K562 (cell line): ENCODE data around the gene ZNF624. TPM values are rescaled to one million over a fixed set of nuclear protein-coding genes. Genes with fewer than 3 reads are reported as not detected.

Experiments
- ATAC-seq: fragments of 200-7000 bp; cut with Tn5 transposase; 3 replicates; pipeline ENCODE4 v1.9.1; 2020; ENCODE audit warnings: moderate library complexity
- BruUV-seq: library from RNA; stranded (reverse); fragments of 400-500 nt; replicated peaks from 2 replicates; lab custom pipeline; 2021; lab: Mats Ljungman, UMichigan
- CTCF ChIA-PET: fragments of 300-600 bp; formaldehyde crosslinking; extraction: SDS; loops from one replicate; lab custom pipeline; 2021; ENCODE audit warnings: low intra/inter-chr PET ratio; lab: Yijun Ruan, JAX
- POLR2A ChIA-PET: fragments of 300-600, 350-650 bp; sonication (Branson Sonifier 250); formaldehyde crosslinking; extraction: SDS; loops from one replicate; lab custom pipeline; 2021; ENCODE audit warnings: antibody characterized with exemption, inconsistent platforms; lab: Yijun Ruan, JAX
- DNase-seq, 4 experiments: peaks; one replicate each; pipeline versions ENCODE4 v3.0.0 to v3.0.0-alpha.2; 2011 to 2018; ENCODE audit warnings: low spot score in 3 of 4, mixed read lengths in 3 of 4; ENCODE audit errors: extremely low read depth in 1 of 4
- FAIRE-seq: peaks from 2 replicates; lab custom pipeline; 2011; peaks lifted over from hg19 to GRCh38; lab: Jason Lieb, UNC
- H2AFZ ChIP-seq: 2 replicates; pipeline ENCODE4 v1.6.0; 2011; ENCODE audit warnings: low read depth, low read length, control low read depth, inconsistent platforms
- H3K27ac ChIP-seq: fragments of 200-600 bp; 3 replicates; pipeline ENCODE4 v1.8.0; 2011; ENCODE audit warnings: low read depth, mild to moderate bottlenecking, control low read depth, inconsistent platforms, low read length, moderate library complexity, mixed read lengths; ENCODE audit errors: extremely low read depth
- H3K27me3 ChIP-seq, 2 experiments: fragments of 300-600 bp in 1 of 2; 2 replicates in 1 of 2; 3 replicates in 1 of 2; pipeline versions ENCODE4 v1.6.0 to v1.8.0; 2011; ENCODE audit warnings: inconsistent platforms in 2 of 2, low read length in 2 of 2, mild to moderate bottlenecking in 1 of 2, mixed read lengths in 1 of 2, moderate library complexity in 1 of 2; ENCODE audit not compliant: control insufficient read depth in 2 of 2, insufficient read depth in 2 of 2
- H3K36me3 ChIP-seq: fragments of 300-600 bp; 3 replicates; pipeline ENCODE4 v1.8.0; 2011; ENCODE audit warnings: mild to moderate bottlenecking, low read length, inconsistent platforms; ENCODE audit not compliant: control insufficient read depth, insufficient read depth
- H3K4me1 ChIP-seq, 2 experiments: fragments of 200-600 bp in 1 of 2; replicated peaks in 1 of 2; 2 replicates in 1 of 2; 3 replicates in 1 of 2; pipeline versions ENCODE4 v1.5.1 to v1.8.0; 2011; ENCODE audit warnings: inconsistent platforms in 2 of 2, low read length in 2 of 2, mild to moderate bottlenecking in 1 of 2, mixed read lengths in 1 of 2, moderate library complexity in 1 of 2; ENCODE audit not compliant: control insufficient read depth in 2 of 2, insufficient read depth in 2 of 2
- H3K4me2 ChIP-seq: 2 replicates; pipeline ENCODE4 v1.6.1; 2011; ENCODE audit warnings: low read length, control low read depth, inconsistent platforms, mixed read lengths; ENCODE audit not compliant: insufficient read depth
- H3K4me3 ChIP-seq: fragments of 200-600 bp; sonication (generic), shearing (Covaris generic); 2 replicates; pipeline ENCODE4 v1.5.1; 2016; ENCODE audit warnings: control low read depth, inconsistent platforms
- H3K79me2 ChIP-seq: fragments of 200-600 bp; 3 replicates; pipeline ENCODE4 v1.8.0; 2011; ENCODE audit warnings: low read length, inconsistent platforms; ENCODE audit not compliant: control insufficient read depth, insufficient read depth
- H3K9ac ChIP-seq, 2 experiments: 2 replicates each; pipeline versions ENCODE4 v1.6.0 to v1.6.1; 2011; ENCODE audit warnings: low read depth in 2 of 2, low read length in 2 of 2, control low read depth in 1 of 2, inconsistent platforms in 1 of 2, mild to moderate bottlenecking in 1 of 2, mixed read lengths in 1 of 2; ENCODE audit not compliant: insufficient read depth in 1 of 2
- H3K9me1 ChIP-seq: one replicate; pipeline ENCODE4 v1.6.0; 2011; ENCODE audit warnings: inconsistent platforms, mild to moderate bottlenecking, low read length, moderate library complexity; ENCODE audit not compliant: control insufficient read depth, insufficient read depth
- H3K9me3 ChIP-seq: replicated peaks from 2 replicates; pipeline ENCODE4 v1.5.1; 2011; ENCODE audit warnings: low read depth, low read length, inconsistent platforms; ENCODE audit not compliant: control insufficient read depth, insufficient read depth
- H4K20me1 ChIP-seq: replicated peaks from 2 replicates; pipeline ENCODE4 v1.6.1; 2011; ENCODE audit warnings: low read length, inconsistent platforms, mixed read lengths; ENCODE audit not compliant: control insufficient read depth, insufficient read depth
- CEBPB ChIP-seq: fragments of 450-650 bp; IDR thresholded peaks from 2 replicates; pipeline ENCODE4 v1.6.1; 2016; ENCODE audit warnings: missing genetic modification characterization, missing compliant biosample characterization
- CEBPG ChIP-seq, 3 experiments: fragments of 200-800 bp in 1 of 3; sonication (Bioruptor generic) in 1 of 3; sonication (generic) in 1 of 3; formaldehyde crosslinking in 1 of 3; IDR thresholded peaks in 2 of 3; conservative IDR thresholded peaks in 1 of 3; 2 replicates each; pipeline versions ENCODE4 v1.6.1 to v1.8.0; 2016 to 2022; ENCODE audit warnings: missing compliant biosample characterization in 2 of 3, missing genetic modification characterization in 2 of 3, mild to moderate bottlenecking in 1 of 3, missing genetic modification reagents in 1 of 3
- SP1 ChIP-seq: sonication (generic); formaldehyde crosslinking; IDR thresholded peaks from 2 replicates; pipeline ENCODE4 v1.8.1; 2022; ENCODE audit warnings: mild to moderate bottlenecking, missing genetic modification reagents
- TRIM24 ChIP-seq, 2 experiments: fragments of 450-650 bp; IDR thresholded peaks; 2 replicates each; pipeline ENCODE4 v1.6.1; 2016
- XRCC3 ChIP-seq: fragments of 450-650 bp; IDR thresholded peaks from 2 replicates; pipeline ENCODE4 v1.6.1; 2017; ENCODE audit warnings: mild to moderate bottlenecking, moderate library complexity
- YBX1 ChIP-seq: fragments of 450-650 bp; IDR thresholded peaks from 2 replicates; pipeline ENCODE4 v1.7.1; 2016; ENCODE audit warnings: mild to moderate bottlenecking
- ZFP36 ChIP-seq: fragments of 150-350 bp; IDR thresholded peaks from 2 replicates; pipeline ENCODE4 v1.6.1; 2018; ENCODE audit warnings: low read length, low read depth; ENCODE audit not compliant: partially characterized antibody
- ZKSCAN8 ChIP-seq: fragments of 200-800 bp; sonication (Bioruptor generic); IDR thresholded peaks from 2 replicates; pipeline ENCODE4 v1.6.1; 2016; ENCODE audit warnings: missing genetic modification characterization, missing compliant biosample characterization
- ZNF408 ChIP-seq: fragments of 250-450 bp; sonication (Bioruptor Pico); IDR thresholded peaks from 2 replicates; pipeline ENCODE4 v1.4.0; 2020; ENCODE audit warnings: low read depth, mild to moderate bottlenecking, moderate library complexity
- WGBS: fragments of 100-300 bp; shearing (Covaris generic); methylation state at CpG from one replicate; pipeline ENCODE4 v1.1.6; 2016; ENCODE audit warnings: low coverage, mixed read lengths; ENCODE audit not compliant: insufficient coverage; ENCODE audit errors: missing lambda C conversion rate; 5-methylcytosine and 5-hydroxymethylcytosine counted together
- in situ Hi-C: fragments of 300-500 bp; cut with MboI; formaldehyde crosslinking; loops from 4 replicates; pipeline ENCODE4 v1.15.0; 2018; ENCODE audit warnings: inconsistent platforms, mixed read lengths
- intact Hi-C: fragments of 100-400 bp; cut with micrococcal nuclease; formaldehyde crosslinking; loops from 2 replicates; pipeline ENCODE4 v1.14.2; 2022
- polyA plus RNA-seq, 8 experiments: library from polyadenylated mRNA; depleted of rRNA in 4 of 8; stranded (reverse) in 5 of 8; unstranded in 3 of 8; fragments of >200 nt; fragmentation: Nextera tagmentation in 2 of 8; fragmentation: Illumina TruSeq in 1 of 8; extraction: Ambion mirVana in 2 of 8; extraction: Trizol in 1 of 8; gene quantifications; 2 replicates each; pipeline versions ENCODE4 v1.2.1 to v1.2.3, GENCODE V29; 2011 to 2014; ENCODE audit warnings: inconsistent platforms in 1 of 8, missing spikeins in 1 of 8
- total RNA-seq, 7 experiments: library from RNA; depleted of rRNA in 6 of 7; stranded (reverse); fragments of >200 nt in 6 of 7; fragmentation: Illumina TruSeq in 2 of 7; extraction: Trizol in 2 of 7; gene quantifications; 2 replicates each; pipeline versions ENCODE4 v1.2.1 to v1.2.3, GENCODE V29; 2011 to 2021; ENCODE audit warnings: low replicate concordance in 1 of 7

The ZNF624 gene
- total and polyA plus RNA-seq, 9 of the 15 experiments (the other 6 are each of a cell fraction or from before 2014, with no cell fraction given), result 0.34 to 2.1 (median 1.1) TPM

GRCh38 chr17:16599537-16599936 lies 54.1 kb downstream of the ZNF624 start (continued):
- TF ChIP-seq YBX1 (no peak), SP1 (CRISPR knock-in tag) (no peak), XRCC3 (no peak), ZFP36 (no peak)
- TF ChIP-seq, all 486 proteins: peak for 0

GRCh38 chr17:16593356-16594102 lies 60.1 kb downstream of the ZNF624 start:
- ATAC-seq (no peak), DNase-seq (no peak), FAIRE-seq (no peak)
- Histone ChIP-seq H3K4me1 (peaks cover 0 to 9% of the 10 kb centered on the region in 2 experiments; a peak in 3 of 5 replicates), H3K4me3 (no peak overlapping the region), H4K20me1 (no peaks in the 10 kb centered on the region), H3K9me1 (no peaks in the 10 kb centered on the region), H3K9ac (no peak overlapping the region), H2AFZ (no peak overlapping the region), H3K27ac (no peak overlapping the region), H3K4me2 (no peak overlapping the region), H3K79me2 (no peaks in the 10 kb centered on the region), H3K27me3 (peaks cover 0 to 13% of the 10 kb centered on the region in 2 experiments; a peak in 2 of 5 replicates), H3K36me3 (no peaks in the 10 kb centered on the region), H3K9me3 (no peaks in the 10 kb centered on the region; the same call in 1 of the 2 replicates)
- WGBS, result 4% methylated on average over 2 of the region's 2 CpGs
- CTCF ChIA-PET, result interaction anchor here (0.6 kb wide), 1 partner anchor 305 kb away, joined by 3 read pairs; no protein-coding TSS in a partner anchor
- TF ChIP-seq ZKSCAN8 (CRISPR knock-in tag) (no peak), CEBPB (tag) (peak; percentile 93), CEBPG (CRISPR knock-in tag; IDR thresholded peaks at IDR 0.05) (no peak), CEBPG (tag; conservative IDR thresholded peaks at IDR 0.05 in 1 of 2, IDR thresholded peaks at IDR 0.05 in 1 of 2) (peak; percentile 69 to 73), TRIM24 (IDR thresholded peaks at IDR 0.05) (peak; percentile 56 to 70), ZNF408 (CRISPR knock-in tag) (no peak)
- in situ Hi-C loops (loop anchor here (25.0 kb wide), 1 partner anchor 1844 kb away; no protein-coding TSS in a partner anchor), intact Hi-C loops (no loop called here)
- BruUV-seq, result no TSS peak
- POLR2A ChIA-PET, result interaction anchor here (0.7 kb wide), 1 partner anchor 16 kb away, joined by 4 read pairs; no protein-coding TSS in a partner anchor
